Measurements from ENCODE around the gene OSCP1. TPM values are rescaled to one million over a fixed set of nuclear protein-coding genes. Genes with fewer than 3 reads are reported as not detected.

The OSCP1 gene
- total RNA-seq, 1 experiment from 2014 or later = 3.8 TPM

GRCh38 chr1:36381405-36381804 lies 68.8 kb downstream of the OSCP1 start:
- Histone ChIP-seq H3K27me3 (ENCODE audit: low read length) (no peaks in the 10 kb centered on the region), H3K9me2 (replicated peaks; ENCODE audit: low read length) (no peaks in the 10 kb centered on the region), H2AFZ (ENCODE audit: low read length) (no peak overlapping the region), H3K4me2 (ENCODE audit: low read length) (no peak overlapping the region), H3K27ac (ENCODE audit: low read length) (no peak overlapping the region), H3K79me2 (ENCODE audit: low read length) (peaks cover 88% of the 10 kb centered on the region), H3K9ac (ENCODE audit: low read length) (no peak overlapping the region), H3K9me3 (ENCODE audit: low read length) (no peaks in the 10 kb centered on the region), H3K4me1 (ENCODE audit: insufficient read depth, low read length) (peaks cover 7% of the 10 kb centered on the region; the same call in 1 of the 2 replicates), H3K36me3 (ENCODE audit: low read depth, low read length) (peaks cover 6% of the 10 kb centered on the region; the same call in 1 of the 2 replicates), H3F3A (ENCODE audit: low read length, unreplicated experiment) (no peaks in the 10 kb centered on the region), H4K20me1 (ENCODE audit: low read length) (peaks cover 12% of the 10 kb centered on the region; the same call in 1 of the 2 replicates), H3K4me3 (ENCODE audit: low read length) (no peak overlapping the region)
- DNase-seq (no peak), ATAC-seq (no peak)
- BruUV-seq (replicated peaks) = no TSS peak
- CTCF ChIA-PET = no interaction called here
- POLR2A ChIA-PET (ENCODE audit: unreplicated experiment) = no interaction called here
- intact Hi-C loops (cut with micrococcal nuclease) = no loop called here
- TF ChIP-seq CTCF (conservative IDR thresholded peaks at IDR 0.05; ENCODE audit: low read depth, low read length) = no peak
- no peak for TF ChIP-seq EZH2 (IDR thresholded peaks at IDR 0.05; ENCODE audit: low read length, unreplicated experiment)
- TF ChIP-seq EZH2phosphoT487 (IDR thresholded peaks at IDR 0.05; ENCODE audit: borderline replicate concordance, low read length) = no peak

GRCh38 chr1:36380782-36381181 lies 69.5 kb downstream of the OSCP1 start:
- CTCF ChIA-PET = no interaction called here
- ATAC-seq = no peak
- BruUV-seq (replicated peaks) = no TSS peak

More at GRCh38 chr1:36380782-36381181, 69.5 kb downstream of the OSCP1 start:
- POLR2A ChIA-PET (ENCODE audit: unreplicated experiment) = no interaction called here
- H3F3A ChIP-seq (ENCODE audit: low read length, unreplicated experiment) = no peaks in the 10 kb centered on the region
- peaks cover 7% of the 10 kb centered on the region; the same call in 1 of the 2 replicates for H3K4me1 ChIP-seq (ENCODE audit: insufficient read depth, low read length)
- H3K4me3 ChIP-seq (ENCODE audit: low read length) = no peak overlapping the region
- H3K36me3 ChIP-seq (ENCODE audit: low read depth, low read length) = peaks cover 6% of the 10 kb centered on the region; the same call in 1 of the 2 replicates
- no peak overlapping the region for H3K9ac ChIP-seq (ENCODE audit: low read length)
- no peak overlapping the region for H2AFZ ChIP-seq (ENCODE audit: low read length)
- H3K79me2 ChIP-seq (ENCODE audit: low read length) = peaks cover 95% of the 10 kb centered on the region
- no peak for DNase-seq
- peaks cover 12% of the 10 kb centered on the region; the same call in 1 of the 2 replicates for H4K20me1 ChIP-seq (ENCODE audit: low read length)
- no peaks in the 10 kb centered on the region for H3K27me3 ChIP-seq (ENCODE audit: low read length)
- no peak overlapping the region for H3K27ac ChIP-seq (ENCODE audit: low read length)
- no peaks in the 10 kb centered on the region for H3K9me2 ChIP-seq (replicated peaks; ENCODE audit: low read length)
- intact Hi-C loops (cut with micrococcal nuclease) = no loop called here
- no peak overlapping the region for H3K4me2 ChIP-seq (ENCODE audit: low read length)
- no peak for TF ChIP-seq CTCF (conservative IDR thresholded peaks at IDR 0.05; ENCODE audit: low read depth, low read length)
- TF ChIP-seq EZH2phosphoT487 (IDR thresholded peaks at IDR 0.05; ENCODE audit: borderline replicate concordance, low read length) = no peak
- no peak for TF ChIP-seq EZH2 (IDR thresholded peaks at IDR 0.05; ENCODE audit: low read length, unreplicated experiment)
- H3K9me3 ChIP-seq (ENCODE audit: low read length) = no peaks in the 10 kb centered on the region

All from PC-3 (cell line).